ENCODE data around the gene STK39.

DNA sequence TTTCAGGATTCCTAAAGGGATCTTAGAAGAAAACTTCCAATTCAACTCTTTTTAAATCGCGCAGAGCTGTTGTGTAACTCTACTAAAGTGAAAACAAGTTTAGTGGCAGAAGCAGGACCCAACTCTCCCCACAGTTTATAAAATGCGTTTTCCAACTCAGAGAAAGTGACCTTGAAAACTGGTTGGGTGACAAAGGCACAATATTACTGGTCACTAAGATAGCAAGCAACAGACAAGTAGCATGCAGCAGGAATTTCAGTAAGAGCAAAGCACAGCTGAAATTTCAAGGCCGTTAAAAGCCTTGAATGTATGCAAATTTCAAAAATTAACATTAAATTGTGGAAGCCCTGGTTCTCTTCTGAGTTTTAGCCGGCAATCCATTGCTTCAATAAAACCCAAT, 66.9 kb downstream of the STK39 start:
- TF ChIP-seq GATA2 (IDR thresholded peaks at IDR 0.05; ENCODE audit: low read depth, low read length): no peak
- TF ChIP-seq GATA3 (IDR thresholded peaks at IDR 0.05; ENCODE audit: low read depth, low read length): no peak

All from SH-SY5Y (cell line).